GM06990 (cell line): Measurements from ENCODE around the gene MLYCD.

ENCODE experiments used
- DNase-seq: peaks from one replicate; pipeline ENCODE4 v3.0.0-alpha.2; 2011; ENCODE audit not compliant: insufficient read length; ENCODE audit errors: extremely low read depth
- H3K27me3 ChIP-seq: replicated peaks from 2 replicates; pipeline ENCODE4 v1.6.0; 2011; ENCODE audit warnings: low read length; ENCODE audit not compliant: control insufficient read depth, insufficient read depth
- H3K36me3 ChIP-seq: 2 replicates; pipeline ENCODE4 v1.5.1; 2011; ENCODE audit warnings: low read length; ENCODE audit not compliant: control insufficient read depth, insufficient read depth
- H3K4me3 ChIP-seq: replicated peaks from 2 replicates; pipeline ENCODE4 v1.5.1; 2011; ENCODE audit warnings: low read depth, mild to moderate bottlenecking, control low read depth, low read length
- CTCF ChIP-seq: IDR thresholded peaks from 2 replicates; pipeline ENCODE4 v1.5.1; 2011; ENCODE audit warnings: low read length, control low read depth, mild to moderate bottlenecking, inconsistent platforms; ENCODE audit not compliant: insufficient read depth, poor library complexity, severe bottlenecking

The MLYCD gene

GRCh38 chr16:83899272-83899897 lies 470 bp downstream of the MLYCD start:
- no peaks in the 10 kb centered on the region for H3K27me3 ChIP-seq
- H3K4me3 ChIP-seq, result peak overlapping the region; percentile 79
- TF ChIP-seq CTCF, result peak; percentile 11
- H3K36me3 ChIP-seq, result no peaks in the 10 kb centered on the region
- peak; percentile 70 for DNase-seq

DNA sequence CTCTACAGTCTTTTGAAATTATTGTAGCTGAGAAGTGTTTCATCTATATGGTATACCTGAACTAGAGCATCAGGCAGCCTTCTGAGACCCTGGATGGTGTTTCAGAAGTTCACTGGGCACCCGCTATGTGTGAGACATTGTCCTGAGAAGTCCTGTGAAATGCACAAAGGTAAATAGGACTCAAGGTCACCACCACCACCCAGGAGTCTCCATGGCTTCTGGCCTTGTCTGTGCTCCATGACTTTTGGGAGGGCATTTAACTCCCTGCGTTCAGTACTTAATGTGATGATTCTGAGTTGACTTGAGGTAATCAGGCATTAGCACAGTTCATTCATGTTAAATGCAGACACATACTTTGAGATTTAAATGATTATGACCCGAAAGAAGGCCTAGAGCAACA lies 1.1 kb downstream of the MLYCD start:
- Histone ChIP-seq H3K36me3 (no peaks in the 10 kb centered on the region), H3K4me3 (peak overlapping the region; percentile 79), H3K27me3 (no peaks in the 10 kb centered on the region)
- no peak for DNase-seq
- TF ChIP-seq CTCF, result no peak

GRCh38 chr16:83900571-83900970 lies 1.7 kb downstream of the MLYCD start:
- Histone ChIP-seq H3K4me3 (no peak overlapping the region), H3K27me3 (no peaks in the 10 kb centered on the region), H3K36me3 (no peaks in the 10 kb centered on the region)
- TF ChIP-seq CTCF, result no peak
- DNase-seq, result no peak

DNA sequence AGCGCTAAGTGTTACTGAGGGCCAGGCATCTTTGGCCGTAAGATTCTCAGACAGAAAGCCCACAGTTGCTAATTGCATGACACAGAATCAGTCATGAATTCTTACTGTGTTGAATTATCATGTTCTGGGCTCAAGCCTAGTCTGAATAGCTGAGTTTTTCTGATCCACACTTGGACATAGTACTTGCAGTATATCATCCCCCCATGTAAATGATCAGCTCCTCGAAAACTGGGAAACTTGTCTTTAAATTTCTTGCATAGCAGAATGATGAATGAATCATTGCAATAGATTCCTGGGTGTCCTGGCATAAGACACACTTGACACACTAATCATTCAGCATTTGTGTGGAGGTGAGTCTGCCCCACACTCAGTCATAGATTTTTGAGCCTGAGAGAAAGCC lies 2.2 kb downstream of the MLYCD start:
- no peak for TF ChIP-seq CTCF
- DNase-seq, result no peak
- H3K4me3 ChIP-seq, result no peak overlapping the region
- H3K36me3 ChIP-seq, result no peaks in the 10 kb centered on the region
- H3K27me3 ChIP-seq, result no peaks in the 10 kb centered on the region

- Histone ChIP-seq H3K36me3 (peaks cover 3% of the 10 kb centered on the region; the same call in 1 of the 2 replicates), H3K4me3 (no peak overlapping the region), H3K27me3 (no peaks in the 10 kb centered on the region)
- TF ChIP-seq CTCF, result no peak
- no peak for DNase-seq
These were observed 4.8 kb downstream of the MLYCD start for GRCh38 chr16:83903751-83904150.

DNA sequence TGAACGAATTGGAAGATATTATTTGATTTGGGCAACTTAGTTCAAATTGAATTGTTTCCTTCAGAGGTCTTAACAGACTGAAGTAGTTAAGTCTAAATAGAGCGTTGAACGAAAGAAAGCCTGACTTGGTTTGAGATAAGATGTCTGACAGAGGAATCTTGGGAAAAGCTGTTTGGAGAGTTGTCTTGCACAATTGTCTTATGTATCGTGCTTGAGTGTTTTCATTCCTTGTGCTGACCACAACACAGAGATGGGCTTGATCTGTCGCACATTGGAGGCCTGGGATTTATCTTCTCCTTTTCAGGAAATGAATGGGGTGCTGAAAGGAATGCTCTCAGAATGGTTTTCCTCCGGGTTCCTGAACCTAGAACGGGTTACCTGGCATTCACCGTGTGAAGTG lies 7.8 kb downstream of the MLYCD start:
- DNase-seq, result no peak
- no peaks in the 10 kb centered on the region for H3K27me3 ChIP-seq
- peaks cover 6% of the 10 kb centered on the region for H3K36me3 ChIP-seq
- no peak for TF ChIP-seq CTCF
- H3K4me3 ChIP-seq, result no peak overlapping the region
